HEK293 (cell line): ENCODE data around the gene DNAH8.

Experiments used
- CTCF ChIA-PET: fragments of 350-600 bp; formaldehyde crosslinking; extraction: SDS; loops from one replicate; lab custom pipeline; 2021; ENCODE audit warnings: antibody characterized with exemption; lab: Yijun Ruan, JAX
- POLR2A ChIA-PET: fragments of 300-600 bp; formaldehyde crosslinking; extraction: SDS; loops from one replicate; lab custom pipeline; 2020; ENCODE audit warnings: antibody characterized with exemption, inconsistent platforms; lab: Yijun Ruan, JAX
- H3K27ac ChIP-seq: fragments of 200-500 bp; sonication (Bioruptor generic); 2 replicates; pipeline ENCODE4 v1.5.1; 2014; ENCODE audit warnings: low read depth, low read length, control low read depth, inconsistent platforms; ENCODE audit errors: extremely low read depth
- H3K36me3 ChIP-seq, 2 experiments: fragments of 200-500 bp in 1 of 2; sonication (Bioruptor generic) in 1 of 2; 1 replicate in 1 of 2; 2 replicates in 1 of 2; pipeline ENCODE4 v1.5.1; 2014 to 2017; ENCODE audit warnings: inconsistent platforms in 2 of 2, low read length in 2 of 2; ENCODE audit not compliant: control insufficient read depth in 2 of 2, insufficient read depth in 1 of 2
- H3K4me1 ChIP-seq: fragments of 200-500 bp; sonication (Bioruptor generic); 2 replicates; pipeline ENCODE4 v1.5.1; 2014; ENCODE audit warnings: mild to moderate bottlenecking, low read length, inconsistent platforms; ENCODE audit not compliant: control insufficient read depth, insufficient read depth
- H3K4me3 ChIP-seq: 2 replicates; pipeline ENCODE4 v1.5.1; 2011; ENCODE audit warnings: low read depth, mild to moderate bottlenecking, control low read depth, low read length, moderate library complexity
- H3K9me3 ChIP-seq: fragments of 200-500 bp; sonication (Bioruptor generic); 2 replicates; pipeline ENCODE4 v1.5.1; 2014; ENCODE audit warnings: low read depth, low read length, inconsistent platforms; ENCODE audit not compliant: control insufficient read depth, insufficient read depth
- BCL11A ChIP-seq: fragments of 450-650 bp; formaldehyde crosslinking; IDR thresholded peaks from 2 replicates; pipeline ENCODE4 v1.5.1; 2016; ENCODE audit warnings: low read depth, missing biosample characterization, missing genetic modification characterization
- HOXC10 ChIP-seq: sonication (generic); formaldehyde crosslinking; IDR thresholded peaks from 2 replicates; pipeline ENCODE4 v1.8.1; 2023; ENCODE audit warnings: mild to moderate bottlenecking, missing genetic modification reagents
- IKZF3 ChIP-seq: fragments of 450-650 bp; IDR thresholded peaks from 2 replicates; pipeline ENCODE4 v1.5.0; 2018; ENCODE audit warnings: missing biosample characterization, mild to moderate bottlenecking, missing genetic modification characterization, moderate library complexity
- SALL2 ChIP-seq: fragments of 450-650 bp; formaldehyde crosslinking; IDR thresholded peaks from 2 replicates; pipeline ENCODE4 v1.5.0; 2017; ENCODE audit warnings: missing biosample characterization, mild to moderate bottlenecking, missing genetic modification characterization, borderline replicate concordance
- SP2 ChIP-seq: fragments of 450-650 bp; formaldehyde crosslinking; IDR thresholded peaks from 2 replicates; pipeline ENCODE4 v1.5.1; 2016; ENCODE audit warnings: missing biosample characterization, missing genetic modification characterization
- TCF7L2 ChIP-seq: IDR thresholded peaks from 2 replicates; pipeline ENCODE4 v1.6.1; 2011; ENCODE audit warnings: low read depth, mild to moderate bottlenecking, inconsistent platforms, low read length, moderate library complexity, borderline replicate concordance
- YY2 ChIP-seq: fragments of 450-650 bp; formaldehyde crosslinking; IDR thresholded peaks from 2 replicates; pipeline ENCODE4 v1.5.1; 2016; ENCODE audit warnings: missing biosample characterization, missing genetic modification characterization
- ZBTB1 ChIP-seq: fragments of 450-650 bp; formaldehyde crosslinking; IDR thresholded peaks from 2 replicates; pipeline ENCODE4 v1.5.1; 2016; ENCODE audit warnings: missing biosample characterization, missing genetic modification characterization
- ZBTB17 ChIP-seq: fragments of 450-650 bp; formaldehyde crosslinking; IDR thresholded peaks from 2 replicates; pipeline ENCODE4 v1.5.1; 2016; ENCODE audit warnings: missing biosample characterization, missing genetic modification characterization
- ZNF112 ChIP-seq: fragments of 450-650 bp; formaldehyde crosslinking; IDR thresholded peaks from 2 replicates; pipeline ENCODE4 v1.5.0; 2017; ENCODE audit warnings: missing biosample characterization, missing genetic modification characterization
- ZNF155 ChIP-seq: fragments of 450-650 bp; formaldehyde crosslinking; IDR thresholded peaks from 2 replicates; pipeline ENCODE4 v1.5.1; 2016; ENCODE audit warnings: missing biosample characterization, missing genetic modification characterization
- ZNF211 ChIP-seq: fragments of 450-650 bp; formaldehyde crosslinking; IDR thresholded peaks from 2 replicates; pipeline ENCODE4 v1.5.1; 2016; ENCODE audit warnings: low read depth, missing biosample characterization, missing genetic modification characterization
- ZNF214 ChIP-seq: fragments of 450-650 bp; formaldehyde crosslinking; IDR thresholded peaks from 2 replicates; pipeline ENCODE4 v1.5.1; 2017; ENCODE audit warnings: missing biosample characterization, mild to moderate bottlenecking, missing genetic modification characterization, borderline replicate concordance
- ZNF324 ChIP-seq: fragments of 450-650 bp; formaldehyde crosslinking; IDR thresholded peaks from 2 replicates; pipeline ENCODE4 v1.5.1; 2016; ENCODE audit warnings: missing biosample characterization, missing genetic modification characterization
- ZNF423 ChIP-seq: fragments of 450-650 bp; formaldehyde crosslinking; IDR thresholded peaks from 2 replicates; pipeline ENCODE4 v1.5.1; 2016; ENCODE audit warnings: missing biosample characterization, missing genetic modification characterization
- ZNF529 ChIP-seq: fragments of 450-650 bp; formaldehyde crosslinking; IDR thresholded peaks from 2 replicates; pipeline ENCODE4 v1.5.1; 2017; ENCODE audit warnings: missing genetic modification characterization, missing biosample characterization; ENCODE audit not compliant: insufficient replicate concordance
- ZNF548 ChIP-seq: fragments of 450-650 bp; formaldehyde crosslinking; IDR thresholded peaks from 2 replicates; pipeline ENCODE4 v1.5.1; 2016; ENCODE audit warnings: missing biosample characterization, missing genetic modification characterization
- ZNF626 ChIP-seq: fragments of 450-650 bp; sonication (Bioruptor Pico); formaldehyde crosslinking; IDR thresholded peaks from 2 replicates; pipeline ENCODE4 v1.5.1; 2018; ENCODE audit warnings: missing biosample characterization, missing genetic modification characterization, inconsistent platforms
- ZNF664 ChIP-seq: fragments of 450-650 bp; formaldehyde crosslinking; IDR thresholded peaks from 2 replicates; pipeline ENCODE4 v1.5.1; 2016; ENCODE audit warnings: missing biosample characterization, missing genetic modification characterization
- ZNF768 ChIP-seq: fragments of 450-650 bp; formaldehyde crosslinking; IDR thresholded peaks from 2 replicates; pipeline ENCODE4 v1.5.1; 2018; ENCODE audit warnings: missing biosample characterization, mild to moderate bottlenecking, missing genetic modification characterization
- ZNF791 ChIP-seq: fragments of 450-650 bp; formaldehyde crosslinking; IDR thresholded peaks from 2 replicates; pipeline ENCODE4 v1.5.1; 2016; ENCODE audit warnings: missing biosample characterization, missing genetic modification characterization
- ZNF830 ChIP-seq: fragments of 450-650 bp; IDR thresholded peaks from 2 replicates; pipeline ENCODE4 v1.5.0; 2018; ENCODE audit warnings: missing biosample characterization, missing genetic modification characterization, low read depth, mild to moderate bottlenecking, moderate library complexity
- TF ChIP-seq, protein P1 (sequence below): fragments of 450-650 bp; formaldehyde crosslinking; conservative IDR thresholded peaks from 2 replicates; pipeline ENCODE4 v1.5.1; 2016; ENCODE audit warnings: low read depth, missing biosample characterization, missing genetic modification characterization
- TF ChIP-seq, protein P2 (sequence below): fragments of 450-650 bp; formaldehyde crosslinking; IDR thresholded peaks from 2 replicates; pipeline ENCODE4 v1.5.1; 2016; ENCODE audit warnings: missing biosample characterization, missing genetic modification characterization
- TF ChIP-seq, protein P3 (sequence below): fragments of 450-650 bp; formaldehyde crosslinking; IDR thresholded peaks from 2 replicates; pipeline ENCODE4 v1.5.1; 2016; ENCODE audit warnings: missing biosample characterization, missing genetic modification characterization
- TF ChIP-seq, protein P4 (sequence below): fragments of 450-650 bp; formaldehyde crosslinking; IDR thresholded peaks from 2 replicates; pipeline ENCODE4 v1.5.1; 2016; ENCODE audit warnings: missing biosample characterization, missing genetic modification characterization
- TF ChIP-seq, protein P5 (sequence below): fragments of 450-650 bp; formaldehyde crosslinking; IDR thresholded peaks from 2 replicates; pipeline ENCODE4 v1.5.1; 2016; ENCODE audit warnings: missing biosample characterization, missing genetic modification characterization

The DNAH8 gene

DNA sequence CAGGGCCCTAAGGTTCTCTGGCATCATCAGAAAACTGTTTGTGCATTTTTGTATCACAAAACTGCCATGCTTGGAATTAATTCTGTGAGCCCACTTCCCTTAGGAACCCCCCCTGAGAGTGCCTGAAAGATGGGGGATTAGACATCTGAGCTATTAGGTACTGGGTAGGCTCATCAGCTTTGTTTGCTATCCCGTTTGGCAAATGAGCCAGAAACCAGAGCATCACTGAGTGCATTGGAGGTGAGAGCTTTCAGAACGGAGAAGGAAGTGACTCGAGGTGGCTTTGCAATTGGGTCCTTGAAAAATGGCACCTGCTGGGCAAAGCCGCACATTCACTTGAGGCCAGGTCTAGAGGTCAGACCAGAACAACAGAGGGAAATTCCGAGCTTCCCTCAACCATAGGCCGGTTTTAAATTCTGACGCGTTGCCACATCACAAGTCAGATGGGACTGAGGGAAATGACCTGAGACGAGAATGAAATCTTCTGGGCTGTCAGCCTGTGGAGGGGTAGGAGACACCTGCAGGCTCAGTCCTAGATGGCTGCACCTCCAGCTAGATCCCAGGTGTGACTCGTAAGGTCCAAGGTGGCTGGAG, 325.1 kb downstream of the DNAH8 start:
- H3K4me1 ChIP-seq: no peaks in the 10 kb centered on the region
- no peaks in the 10 kb centered on the region for H3K9me3 ChIP-seq
- H3K4me3 ChIP-seq: no peak overlapping the region
- POLR2A ChIA-PET: no interaction called here
- no peaks in the 10 kb centered on the region for H3K36me3 ChIP-seq
- CTCF ChIA-PET: interaction anchor here (0.7 to 3.6 kb wide), 3 partner anchors 10 to 284 kb away, joined by 3 to 21 read pairs (median 4); no protein-coding TSS in a partner anchor
- TF ChIP-seq ZNF155: no peak
- TF ChIP-seq SP2 (tag by site-specific recombination): no peak
- TF ChIP-seq ZNF626: no peak
- TF ChIP-seq YY2 (tag by site-specific recombination): no peak
- no peak for TF ChIP-seq ZNF211 (tag by site-specific recombination)
- no peak for TF ChIP-seq ZNF768
- TF ChIP-seq HOXC10: no peak
- TF ChIP-seq ZNF664 (tag by site-specific recombination): no peak
- TF ChIP-seq ZNF324: no peak
- TF ChIP-seq, protein P1, sequence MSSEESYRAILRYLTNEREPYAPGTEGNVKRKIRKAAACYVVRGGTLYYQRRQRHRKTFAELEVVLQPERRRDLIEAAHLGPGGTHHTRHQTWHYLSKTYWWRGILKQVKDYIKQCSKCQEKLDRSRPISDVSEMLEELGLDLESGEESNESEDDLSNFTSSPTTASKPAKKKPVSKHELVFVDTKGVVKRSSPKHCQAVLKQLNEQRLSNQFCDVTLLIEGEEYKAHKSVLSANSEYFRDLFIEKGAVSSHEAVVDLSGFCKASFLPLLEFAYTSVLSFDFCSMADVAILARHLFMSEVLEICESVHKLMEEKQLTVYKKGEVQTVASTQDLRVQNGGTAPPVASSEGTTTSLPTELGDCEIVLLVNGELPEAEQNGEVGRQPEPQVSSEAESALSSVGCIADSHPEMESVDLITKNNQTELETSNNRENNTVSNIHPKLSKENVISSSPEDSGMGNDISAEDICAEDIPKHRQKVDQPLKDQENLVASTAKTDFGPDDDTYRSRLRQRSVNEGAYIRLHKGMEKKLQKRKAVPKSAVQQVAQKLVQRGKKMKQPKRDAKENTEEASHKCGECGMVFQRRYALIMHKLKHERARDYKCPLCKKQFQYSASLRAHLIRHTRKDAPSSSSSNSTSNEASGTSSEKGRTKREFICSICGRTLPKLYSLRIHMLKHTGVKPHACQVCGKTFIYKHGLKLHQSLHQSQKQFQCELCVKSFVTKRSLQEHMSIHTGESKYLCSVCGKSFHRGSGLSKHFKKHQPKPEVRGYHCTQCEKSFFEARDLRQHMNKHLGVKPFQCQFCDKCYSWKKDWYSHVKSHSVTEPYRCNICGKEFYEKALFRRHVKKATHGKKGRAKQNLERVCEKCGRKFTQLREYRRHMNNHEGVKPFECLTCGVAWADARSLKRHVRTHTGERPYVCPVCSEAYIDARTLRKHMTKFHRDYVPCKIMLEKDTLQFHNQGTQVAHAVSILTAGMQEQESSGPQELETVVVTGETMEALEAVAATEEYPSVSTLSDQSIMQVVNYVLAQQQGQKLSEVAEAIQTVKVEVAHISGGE (tag by site-specific recombination): no peak
- no peak for TF ChIP-seq ZBTB1 (tag by site-specific recombination)
- no peak for TF ChIP-seq ZNF548 (tag by site-specific recombination)
- TF ChIP-seq, protein P2, sequence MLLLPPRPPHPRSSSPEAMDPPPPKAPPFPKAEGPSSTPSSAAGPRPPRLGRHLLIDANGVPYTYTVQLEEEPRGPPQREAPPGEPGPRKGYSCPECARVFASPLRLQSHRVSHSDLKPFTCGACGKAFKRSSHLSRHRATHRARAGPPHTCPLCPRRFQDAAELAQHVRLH (tag by site-specific recombination): no peak
- no peak for TF ChIP-seq IKZF3
- no peak for TF ChIP-seq ZNF423 (tag by site-specific recombination)
- TF ChIP-seq BCL11A (tag by site-specific recombination): no peak
- no peak for TF ChIP-seq ZBTB17
- TF ChIP-seq, protein P3, sequence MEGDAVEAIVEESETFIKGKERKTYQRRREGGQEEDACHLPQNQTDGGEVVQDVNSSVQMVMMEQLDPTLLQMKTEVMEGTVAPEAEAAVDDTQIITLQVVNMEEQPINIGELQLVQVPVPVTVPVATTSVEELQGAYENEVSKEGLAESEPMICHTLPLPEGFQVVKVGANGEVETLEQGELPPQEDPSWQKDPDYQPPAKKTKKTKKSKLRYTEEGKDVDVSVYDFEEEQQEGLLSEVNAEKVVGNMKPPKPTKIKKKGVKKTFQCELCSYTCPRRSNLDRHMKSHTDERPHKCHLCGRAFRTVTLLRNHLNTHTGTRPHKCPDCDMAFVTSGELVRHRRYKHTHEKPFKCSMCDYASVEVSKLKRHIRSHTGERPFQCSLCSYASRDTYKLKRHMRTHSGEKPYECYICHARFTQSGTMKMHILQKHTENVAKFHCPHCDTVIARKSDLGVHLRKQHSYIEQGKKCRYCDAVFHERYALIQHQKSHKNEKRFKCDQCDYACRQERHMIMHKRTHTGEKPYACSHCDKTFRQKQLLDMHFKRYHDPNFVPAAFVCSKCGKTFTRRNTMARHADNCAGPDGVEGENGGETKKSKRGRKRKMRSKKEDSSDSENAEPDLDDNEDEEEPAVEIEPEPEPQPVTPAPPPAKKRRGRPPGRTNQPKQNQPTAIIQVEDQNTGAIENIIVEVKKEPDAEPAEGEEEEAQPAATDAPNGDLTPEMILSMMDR (tag by site-specific recombination): no peak
- TF ChIP-seq ZNF214: no peak
- no peak for TF ChIP-seq ZNF791 (tag by site-specific recombination)
- no peak overlapping the region; the same call in 1 of the 2 replicates for H3K27ac ChIP-seq

DNA sequence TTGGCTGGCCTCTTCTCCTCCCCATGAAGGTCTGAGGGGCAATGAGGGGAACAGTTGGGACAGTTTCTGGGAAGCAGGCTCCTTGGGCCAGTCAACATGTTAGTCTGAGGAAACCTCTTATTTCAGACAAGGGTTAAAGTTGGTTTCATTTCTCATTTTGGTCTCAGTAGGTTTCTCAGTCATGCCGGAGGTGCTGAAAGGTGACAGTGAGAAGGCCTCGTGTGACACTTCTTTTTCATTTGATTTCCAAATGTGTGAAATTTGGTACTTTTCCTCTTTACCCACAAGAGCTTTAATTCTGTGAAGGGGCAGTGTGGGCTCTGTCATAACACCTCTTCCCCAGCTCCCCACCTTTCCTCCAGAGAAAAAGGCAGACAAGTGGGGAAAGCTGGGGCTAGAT, 326.0 kb downstream of the DNAH8 start:
- Histone ChIP-seq H3K27ac (no peak overlapping the region), H3K4me1 (no peaks in the 10 kb centered on the region), H3K36me3 (no peaks in the 10 kb centered on the region), H3K9me3 (no peaks in the 10 kb centered on the region), H3K4me3 (no peak overlapping the region)
- ChIA-PET CTCF (interaction anchor here (0.7 to 3.6 kb wide), 2 partner anchors 11 to 96 kb away, joined by 3 to 21 read pairs; no protein-coding TSS in a partner anchor), POLR2A (no interaction called here)
- TF ChIP-seq ZNF529 (tag by site-specific recombination): no peak
- TF ChIP-seq ZNF830: no peak
- no peak for TF ChIP-seq SALL2
- no peak for TF ChIP-seq ZNF112
- TF ChIP-seq ZNF626: no peak
- TF ChIP-seq, protein P4, sequence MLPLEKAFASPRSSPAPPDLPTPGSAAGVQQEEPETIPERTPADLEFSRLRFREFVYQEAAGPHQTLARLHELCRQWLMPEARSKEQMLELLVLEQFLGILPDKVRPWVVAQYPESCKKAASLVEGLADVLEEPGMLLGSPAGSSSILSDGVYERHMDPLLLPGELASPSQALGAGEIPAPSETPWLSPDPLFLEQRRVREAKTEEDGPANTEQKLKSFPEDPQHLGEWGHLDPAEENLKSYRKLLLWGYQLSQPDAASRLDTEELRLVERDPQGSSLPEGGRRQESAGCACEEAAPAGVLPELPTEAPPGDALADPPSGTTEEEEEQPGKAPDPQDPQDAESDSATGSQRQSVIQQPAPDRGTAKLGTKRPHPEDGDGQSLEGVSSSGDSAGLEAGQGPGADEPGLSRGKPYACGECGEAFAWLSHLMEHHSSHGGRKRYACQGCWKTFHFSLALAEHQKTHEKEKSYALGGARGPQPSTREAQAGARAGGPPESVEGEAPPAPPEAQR: no peak
- TF ChIP-seq, protein P5, sequence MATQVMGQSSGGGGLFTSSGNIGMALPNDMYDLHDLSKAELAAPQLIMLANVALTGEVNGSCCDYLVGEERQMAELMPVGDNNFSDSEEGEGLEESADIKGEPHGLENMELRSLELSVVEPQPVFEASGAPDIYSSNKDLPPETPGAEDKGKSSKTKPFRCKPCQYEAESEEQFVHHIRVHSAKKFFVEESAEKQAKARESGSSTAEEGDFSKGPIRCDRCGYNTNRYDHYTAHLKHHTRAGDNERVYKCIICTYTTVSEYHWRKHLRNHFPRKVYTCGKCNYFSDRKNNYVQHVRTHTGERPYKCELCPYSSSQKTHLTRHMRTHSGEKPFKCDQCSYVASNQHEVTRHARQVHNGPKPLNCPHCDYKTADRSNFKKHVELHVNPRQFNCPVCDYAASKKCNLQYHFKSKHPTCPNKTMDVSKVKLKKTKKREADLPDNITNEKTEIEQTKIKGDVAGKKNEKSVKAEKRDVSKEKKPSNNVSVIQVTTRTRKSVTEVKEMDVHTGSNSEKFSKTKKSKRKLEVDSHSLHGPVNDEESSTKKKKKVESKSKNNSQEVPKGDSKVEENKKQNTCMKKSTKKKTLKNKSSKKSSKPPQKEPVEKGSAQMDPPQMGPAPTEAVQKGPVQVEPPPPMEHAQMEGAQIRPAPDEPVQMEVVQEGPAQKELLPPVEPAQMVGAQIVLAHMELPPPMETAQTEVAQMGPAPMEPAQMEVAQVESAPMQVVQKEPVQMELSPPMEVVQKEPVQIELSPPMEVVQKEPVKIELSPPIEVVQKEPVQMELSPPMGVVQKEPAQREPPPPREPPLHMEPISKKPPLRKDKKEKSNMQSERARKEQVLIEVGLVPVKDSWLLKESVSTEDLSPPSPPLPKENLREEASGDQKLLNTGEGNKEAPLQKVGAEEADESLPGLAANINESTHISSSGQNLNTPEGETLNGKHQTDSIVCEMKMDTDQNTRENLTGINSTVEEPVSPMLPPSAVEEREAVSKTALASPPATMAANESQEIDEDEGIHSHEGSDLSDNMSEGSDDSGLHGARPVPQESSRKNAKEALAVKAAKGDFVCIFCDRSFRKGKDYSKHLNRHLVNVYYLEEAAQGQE (tag by site-specific recombination): no peak
- TF ChIP-seq TCF7L2: no peak
